GM18951 (cell line): ENCODE measurements around the gene CCND1.

Experiments used
- POLR2A ChIP-seq: IDR thresholded peaks from 4 replicates; pipeline ENCODE4 v1.6.1; 2011; ENCODE audit warnings: mild to moderate bottlenecking; ENCODE audit not compliant: insufficient read length, insufficient read depth; ENCODE audit errors: extremely low read depth
- in situ Hi-C: fragments of 300-500 bp; cut with MboI; formaldehyde crosslinking; loops from one replicate; pipeline ENCODE4 v1.12.0; 2022; ENCODE audit warnings: low sequenced_read_pairs, mixed read lengths, inconsistent platforms; ENCODE audit not compliant: unreplicated experiment

Gene CCND1

GRCh38 chr11:69702239-69702691 is 61.3 kb downstream of the CCND1 start:
- TF ChIP-seq POLR2A: no peak
- in situ Hi-C loops: no loop called here

GRCh38 chr11:69702769-69703452 is 62.0 kb downstream of the CCND1 start:
- in situ Hi-C loops: no loop called here

GRCh38 chr11:69703453-69703767 is 62.5 kb downstream of the CCND1 start:
- in situ Hi-C loops: no loop called here

More at GRCh38 chr11:69702769-69703452, 62.0 kb downstream of the CCND1 start:
- TF ChIP-seq POLR2A: no peak

More at GRCh38 chr11:69703453-69703767, 62.5 kb downstream of the CCND1 start:
- no peak for TF ChIP-seq POLR2A
